ENCODE results near the gene CSF3R.

The CSF3R gene

GRCh38 chr1:36482724-36483388 is at the start of gene CSF3R:
Gene CSF3R (minus strand): TSS chr1:36482913. CDS start chr1:36479496, 3,417 bp downstream.
- no peak for DNase-seq

DNA sequence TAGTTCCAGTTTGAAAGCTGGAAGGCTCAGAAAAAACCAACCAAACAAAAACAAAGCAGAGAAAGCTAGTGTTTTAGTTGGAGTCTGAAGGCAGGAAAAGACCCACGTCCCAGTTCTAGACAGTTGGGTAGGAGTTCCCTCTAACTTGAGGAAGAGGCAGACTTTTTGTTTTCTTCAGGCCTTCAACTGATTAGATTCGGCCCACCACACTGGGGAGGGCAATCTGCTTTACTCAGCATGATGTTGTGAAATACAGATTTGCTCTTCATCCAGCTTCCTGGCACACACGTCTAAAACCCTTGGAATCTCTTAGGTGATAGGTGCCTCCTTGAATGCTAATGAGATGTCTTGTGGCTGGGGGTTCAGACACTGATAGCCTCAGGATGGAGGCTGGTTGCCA is 49.1 kb upstream of the CSF3R start:
- no peak for DNase-seq

GRCh38 chr1:36530791-36531190 is 48.1 kb upstream of the CSF3R start:
- DNase-seq: no peak

DNA sequence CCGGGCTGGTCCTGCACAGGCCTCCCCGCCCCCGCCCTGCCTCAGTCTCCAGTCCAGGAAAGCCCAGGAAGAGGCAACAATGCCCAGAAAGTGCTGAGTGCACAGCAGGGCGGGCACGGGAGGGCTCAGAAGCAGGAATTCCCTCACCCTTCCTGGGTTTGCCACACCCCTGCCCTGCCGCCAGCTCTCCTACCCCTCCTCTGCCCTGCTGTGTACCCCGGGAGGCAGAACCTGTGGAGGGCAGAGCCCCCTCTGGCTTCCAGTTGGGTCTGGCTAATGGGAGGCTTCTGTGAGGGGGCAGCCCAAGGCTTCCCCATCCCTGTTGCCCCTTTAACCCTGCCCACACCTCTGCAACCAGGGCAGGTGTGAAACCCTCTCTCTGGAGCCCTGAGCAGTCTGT is 47.5 kb upstream of the CSF3R start:
- no peak for DNase-seq

DNA sequence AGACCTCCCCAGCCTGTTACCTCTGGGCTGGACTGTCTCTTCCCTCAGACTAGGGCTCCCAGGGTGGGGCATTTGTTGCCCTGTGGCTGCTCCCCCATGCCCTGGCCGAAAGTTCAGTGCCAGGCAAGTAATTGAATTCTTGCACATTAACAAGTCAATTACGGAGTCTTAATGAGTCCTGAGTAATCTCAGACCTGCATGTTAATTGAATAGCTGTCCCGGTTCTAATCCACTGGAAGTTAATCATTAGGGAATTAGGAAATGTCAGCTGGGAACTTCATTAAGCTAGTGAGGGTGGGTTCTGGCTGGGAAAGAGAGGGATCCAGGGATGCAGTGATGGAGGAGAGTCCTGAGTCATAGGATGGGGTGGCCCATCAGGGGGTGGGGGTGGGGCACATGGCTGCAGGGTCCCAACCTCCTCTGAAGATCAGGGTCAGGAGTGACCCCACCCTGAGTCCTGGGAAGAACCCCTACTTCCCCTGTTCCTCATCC is 47.1 kb upstream of the CSF3R start:
- DNase-seq: no peak

GRCh38 chr1:36528361-36529349 is 45.9 kb upstream of the CSF3R start:
- no peak for DNase-seq

DNA sequence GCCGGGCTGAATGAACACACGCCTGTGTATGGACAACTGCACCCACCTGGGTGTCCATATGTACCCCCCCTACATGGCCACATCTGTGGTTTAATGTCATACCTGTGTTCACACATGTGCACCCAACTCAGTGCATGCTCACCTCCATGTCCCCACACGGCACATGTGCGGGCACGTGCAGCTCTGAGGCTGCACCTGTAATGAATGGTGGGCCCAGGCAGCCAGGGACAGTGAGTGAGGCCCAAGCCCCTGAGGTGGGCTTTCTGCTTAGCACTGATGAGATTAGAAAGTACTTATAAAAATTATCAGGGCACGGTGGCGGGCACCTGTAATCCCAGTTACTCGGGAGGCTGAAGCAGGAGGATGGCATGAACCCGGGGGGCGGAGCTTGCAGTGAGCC is 42.5 kb upstream of the CSF3R start:
- DNase-seq: no peak

DNA sequence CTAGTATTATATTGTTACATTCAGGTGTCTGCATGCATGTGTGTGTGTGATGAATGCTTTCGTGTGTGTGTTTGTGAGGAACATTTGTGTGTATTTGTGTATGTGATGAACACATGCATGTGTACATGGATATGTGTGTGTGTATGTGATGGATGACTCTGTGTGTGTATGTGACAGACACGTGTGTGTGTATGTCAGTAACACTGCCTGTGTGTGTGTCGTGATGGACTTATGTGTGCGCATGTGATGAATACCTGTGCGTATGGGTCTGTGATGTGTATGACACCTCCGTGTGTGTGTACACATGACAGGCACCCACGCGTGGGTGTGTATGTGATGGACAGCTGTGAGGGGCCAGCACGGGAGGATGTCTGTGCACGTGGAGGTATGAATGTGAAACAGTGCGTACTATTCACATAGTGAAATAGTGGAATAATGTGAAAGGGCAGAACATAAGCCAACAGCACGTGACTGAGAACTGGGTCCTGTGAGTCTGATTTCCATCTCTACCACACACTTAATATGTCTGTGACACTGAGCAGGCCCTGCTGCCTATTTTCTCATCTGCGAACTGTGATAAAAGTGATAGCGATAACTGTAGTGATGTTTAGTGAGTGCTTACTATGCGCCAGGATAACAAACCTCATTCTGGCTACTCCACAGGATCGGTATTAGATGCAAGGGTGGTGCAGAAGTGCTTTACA is 41.8 kb upstream of the CSF3R start:
- DNase-seq: no peak

- no peak for DNase-seq
These were observed 41.1 kb upstream of the CSF3R start for GRCh38 chr1:36523850-36524249.

DNA sequence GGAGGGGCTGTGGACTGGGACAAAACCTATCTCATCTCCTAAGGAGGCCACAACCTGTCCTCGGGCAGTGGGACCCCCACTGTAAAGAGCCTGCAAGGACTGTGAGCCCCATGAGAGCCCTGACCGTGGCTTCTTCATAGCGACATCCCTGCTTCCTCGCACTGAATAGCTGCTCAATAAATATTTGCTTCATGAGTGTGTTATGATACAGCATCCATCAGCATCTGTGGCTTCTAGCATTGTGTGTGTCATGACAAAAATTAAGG is 40.5 kb upstream of the CSF3R start:
- DNase-seq: no peak

DNA sequence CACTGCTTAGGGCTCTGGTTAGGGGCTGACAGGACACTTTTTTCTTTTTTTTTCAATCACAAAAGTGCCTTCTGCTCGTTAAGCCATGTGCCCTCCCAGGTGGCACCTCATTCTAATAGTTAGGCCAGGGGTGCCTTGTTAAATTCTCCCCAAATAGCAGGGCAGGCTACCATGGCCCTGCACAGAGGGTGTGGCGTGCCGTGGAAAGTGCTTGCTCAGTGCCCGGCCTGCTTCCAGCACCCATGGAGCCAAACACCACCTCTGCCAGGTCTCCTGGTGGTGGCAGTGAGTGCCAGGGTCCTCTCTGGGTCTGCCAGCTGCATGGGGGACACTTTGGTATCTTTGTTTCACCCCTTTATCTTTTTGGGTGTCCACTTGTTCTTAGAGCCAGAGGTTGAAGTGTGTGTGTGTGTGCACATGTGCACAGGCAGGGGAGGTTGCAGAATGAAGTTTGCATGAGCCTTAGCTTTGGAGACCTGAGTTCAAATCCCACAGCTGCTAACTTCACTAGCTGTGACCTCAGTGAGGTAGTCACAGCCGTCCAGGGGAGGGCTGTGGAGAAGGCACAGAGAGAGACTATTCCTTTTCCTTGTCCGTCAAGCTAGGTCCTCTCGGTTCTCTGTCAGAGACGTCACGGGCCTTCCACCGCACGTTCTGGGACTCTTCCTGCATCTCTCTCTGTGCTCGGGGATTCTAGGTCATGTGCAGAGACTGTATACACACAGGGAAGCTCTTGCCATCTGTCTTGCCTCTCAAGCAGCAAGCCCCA is 39.9 kb upstream of the CSF3R start:
- DNase-seq: no peak

- DNase-seq: no peak
These were observed 39.3 kb upstream of the CSF3R start for GRCh38 chr1:36522021-36522420.

DNA sequence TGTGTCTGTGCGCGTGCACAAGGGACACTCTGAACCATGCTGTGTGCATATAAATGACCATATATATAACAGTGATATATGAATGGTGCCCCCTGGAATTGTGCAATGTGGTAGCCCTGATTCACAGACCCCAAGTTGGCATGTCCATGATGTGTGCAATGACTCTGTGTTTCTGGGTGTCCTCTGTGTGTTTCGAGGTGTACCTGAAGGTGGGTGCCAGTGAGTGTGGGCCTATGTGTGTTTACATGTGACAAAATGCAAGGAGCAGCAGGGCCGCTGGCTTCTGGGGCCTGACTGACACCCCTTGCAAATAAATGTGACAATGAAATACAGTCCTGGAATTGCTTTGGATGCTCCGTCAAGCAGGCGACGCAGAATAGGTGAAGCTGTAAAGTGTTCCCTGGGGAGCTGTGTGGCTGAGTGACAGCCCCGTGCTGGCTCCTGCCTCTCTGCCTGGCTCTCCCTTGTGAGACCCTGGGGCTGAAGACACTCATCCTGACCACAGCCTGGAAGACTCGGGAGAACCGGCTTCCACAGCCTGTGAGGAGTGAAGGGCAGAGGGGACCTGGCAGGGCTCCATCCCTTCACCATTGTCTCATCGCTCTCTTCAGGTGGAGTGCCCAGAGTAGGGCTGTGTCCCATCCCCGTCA is 38.2 kb upstream of the CSF3R start:
- DNase-seq: no peak

GRCh38 chr1:36520056-36520455 is 37.3 kb upstream of the CSF3R start:
- no peak for DNase-seq

GRCh38 chr1:36517011-36517771 is 34.5 kb upstream of the CSF3R start:
- DNase-seq: no peak

DNA sequence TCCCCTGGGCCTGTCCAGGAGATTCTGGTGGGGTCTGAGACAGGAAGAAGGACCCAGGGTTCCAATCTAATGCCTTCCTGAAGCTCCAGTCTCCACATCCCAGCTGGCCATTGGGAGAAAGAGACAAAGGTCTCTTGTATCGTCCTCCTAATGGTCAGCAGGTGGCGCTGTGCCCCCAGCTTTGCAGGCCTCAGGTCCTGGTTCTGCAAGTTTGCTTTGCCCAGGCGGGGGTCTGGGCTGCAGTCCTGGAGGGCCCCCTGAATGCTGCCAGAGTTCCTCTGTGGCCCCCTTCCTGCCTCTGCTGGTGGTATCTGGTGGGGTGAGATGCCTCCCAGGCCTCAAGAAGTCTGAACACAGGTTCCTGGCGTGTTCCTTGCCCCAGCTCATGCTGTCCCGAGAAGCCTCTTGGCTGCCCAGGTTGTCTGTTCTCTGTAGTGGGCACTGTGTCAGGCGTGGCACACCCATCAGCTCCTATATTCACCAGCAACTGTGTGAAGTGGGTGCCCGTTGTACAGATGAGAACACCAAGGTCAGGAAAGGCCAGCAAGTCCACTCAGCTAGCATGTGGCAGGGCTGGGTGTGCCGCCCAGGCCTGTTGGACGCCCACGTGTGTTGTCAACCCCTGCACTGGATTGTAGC is 33.8 kb upstream of the CSF3R start:
- peak; percentile 30 for DNase-seq

DNA sequence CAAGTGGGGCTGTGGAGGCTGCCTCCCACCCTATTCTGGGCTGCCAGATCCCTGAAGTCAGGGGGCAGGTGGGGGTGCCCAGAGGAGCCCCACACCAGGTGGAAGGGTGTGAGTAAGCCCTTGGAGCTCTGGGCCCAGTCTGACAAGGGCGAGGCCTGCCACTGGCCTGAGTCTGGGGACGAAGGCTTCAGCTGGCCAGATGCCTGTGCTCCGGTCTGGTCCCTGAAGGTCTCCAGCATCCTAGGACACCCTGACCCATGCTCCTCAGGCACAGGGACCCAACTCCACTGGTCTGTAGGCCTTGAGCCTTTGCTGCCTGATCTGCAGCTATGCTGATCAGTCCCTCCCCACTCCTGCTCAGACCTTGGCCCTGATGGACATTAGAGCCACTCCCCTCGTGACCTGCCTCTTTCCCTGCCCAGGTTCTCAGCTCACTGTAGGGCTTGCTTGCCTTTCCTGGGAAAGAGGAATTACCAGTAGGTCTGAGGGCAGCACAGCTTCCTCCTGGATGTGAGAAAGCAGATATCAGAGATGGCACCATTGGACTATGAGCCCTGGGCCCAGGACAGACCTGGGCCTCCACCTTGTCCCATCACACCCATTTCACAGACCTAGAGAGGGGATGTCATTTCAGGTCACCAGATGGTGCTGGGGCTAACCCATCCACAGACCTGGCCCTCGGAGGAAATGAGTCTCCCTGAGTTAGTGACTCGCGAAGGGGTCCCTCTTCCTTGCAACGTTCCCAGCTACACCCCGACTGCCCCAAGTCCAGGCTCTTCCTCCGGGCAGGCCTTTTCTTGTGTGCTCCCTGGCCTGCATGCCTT is 32.8 kb upstream of the CSF3R start:
- DNase-seq: no peak

DNA sequence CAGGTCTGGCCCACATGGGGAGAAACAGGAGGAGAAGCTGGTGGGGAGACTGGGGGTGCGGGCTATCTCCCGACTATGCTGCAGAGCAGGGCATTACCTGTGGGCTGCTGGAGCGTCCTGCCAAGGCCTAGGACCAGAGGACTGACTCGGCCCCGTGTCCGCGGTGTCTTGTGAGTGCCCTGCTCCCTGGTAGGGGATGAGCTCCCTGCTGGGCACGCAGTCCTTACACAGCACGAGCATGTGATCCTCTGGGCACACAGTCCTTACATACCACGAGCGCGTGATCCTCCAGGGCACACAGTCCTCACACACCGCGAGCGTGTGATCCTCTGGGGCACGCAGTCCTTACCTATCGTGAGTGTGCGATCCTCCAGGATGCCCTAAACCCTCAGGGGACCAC is 31.8 kb upstream of the CSF3R start:
- no peak for DNase-seq

GRCh38 chr1:36513676-36514473 is 31.2 kb upstream of the CSF3R start:
- DNase-seq: no peak
